ENCODE data around the gene AKAP8L. TPM values are rescaled to one million over a fixed set of nuclear protein-coding genes. Genes with fewer than 3 reads are reported as not detected.

AKAP8L gene
- total and polyA plus RNA-seq, 10 of the 15 experiments (the other 5 are each of a cell fraction or from before 2014, with no cell fraction given): 0.66 to 64.3 (median 40.0) TPM

- TF ChIP-seq BCL3 (IDR thresholded peaks at IDR 0.05; ENCODE audit: borderline replicate concordance, insufficient read depth, low read depth, low read length, poor library complexity, severe bottlenecking) (no peak), PAX8 (IDR thresholded peaks at IDR 0.05) (no peak), POLR2AphosphoS5 (IDR thresholded peaks at IDR 0.05; ENCODE audit: low read length) (peak; percentile 76), NFIC (IDR thresholded peaks at IDR 0.05; ENCODE audit: low read depth, low read length) (no peak), SKIL (IDR thresholded peaks at IDR 0.05; ENCODE audit: low read depth, poor library complexity, severe bottlenecking) (no peak), GATAD2B (conservative IDR thresholded peaks at IDR 0.05; ENCODE audit: low read depth) (peak; percentile 24; the same call in 1 of the 2 replicates), SMAD5 (IDR thresholded peaks at IDR 0.05; ENCODE audit: low read depth) (no peak), BHLHE40 (IDR thresholded peaks at IDR 0.05; ENCODE audit: borderline replicate concordance in 1 of 2, low read depth in 2 of 2, low read length in 1 of 2) (0 out of 4 replicates have a peak, but pooled peaks of 1 of the 2 experiments have one; percentile 26), FOXM1 (IDR thresholded peaks at IDR 0.05; ENCODE audit: low read depth, low read length) (no peak), NR2C2 (IDR thresholded peaks at IDR 0.05; ENCODE audit: borderline replicate concordance, control insufficient read depth, insufficient read length, low read depth) (no peak), POU2F2 (IDR thresholded peaks at IDR 0.05; ENCODE audit: borderline replicate concordance, low read depth, low read length) (peak; percentile 53; the same call in 1 of the 3 replicates), EZH2 (IDR thresholded peaks at IDR 0.05; ENCODE audit: borderline replicate concordance, control insufficient read depth, low read depth, low read length) (no peak), TAF1 (IDR thresholded peaks at IDR 0.05; ENCODE audit: borderline replicate concordance, low read depth, low read length) (peak; percentile 75; the same call in 1 of the 2 replicates), RCOR1 (conservative IDR thresholded peaks at IDR 0.05; ENCODE audit: low read depth, low read length) (no peak), MLLT1 (IDR thresholded peaks at IDR 0.05) (no peak; the same call in 1 of the 2 replicates), NR2F1 (conservative IDR thresholded peaks at IDR 0.05) (no peak), ZNF274 (IDR thresholded peaks at IDR 0.05; ENCODE audit: insufficient read depth, insufficient read length) (no peak), EGR1 (IDR thresholded peaks at IDR 0.05; ENCODE audit: borderline replicate concordance in 1 of 2, low read depth in 2 of 2, low read length in 2 of 2) (0 out of 3 replicates have a peak, but pooled peaks of 1 of the 2 experiments have one; percentile 19), RELA (IDR thresholded peaks at IDR 0.05; ENCODE audit: borderline replicate concordance, partially characterized antibody) (no peak), HDGF (IDR thresholded peaks at IDR 0.05) (no peak), SUZ12 (IDR thresholded peaks at IDR 0.05; ENCODE audit: unreplicated experiment) (no peak)
These were observed 45.1 kb upstream of the AKAP8L start (continued) for GRCh38 chr19:15463861-15464371.
